Hepatocyte (in vitro differentiated cells): Measurements from ENCODE around the gene DGCR8. TPM values are rescaled to one million over a fixed set of nuclear protein-coding genes. Genes with fewer than 3 reads are reported as not detected.

Source experiments
- DNase-seq: peaks from one replicate; pipeline ENCODE4 v3.0.0-alpha.2; 2016; ENCODE audit warnings: low spot score
- H2AFZ ChIP-seq: fragments of 200-600 bp; sonication (generic); 2 replicates; pipeline ENCODE4 v1.6.0; 2016; ENCODE audit warnings: antibody characterized with exemption, mild to moderate bottlenecking
- H3K27ac ChIP-seq: fragments of 200-600 bp; sonication (generic); 2 replicates; pipeline ENCODE4 v1.5.1; 2016; ENCODE audit warnings: mild to moderate bottlenecking
- H3K27me3 ChIP-seq: fragments of 200-600 bp; sonication (generic); 2 replicates; pipeline ENCODE4 v1.6.1; 2016
- H3K36me3 ChIP-seq: fragments of 200-600 bp; sonication (generic); replicated peaks from 2 replicates; pipeline ENCODE4 v1.5.1; 2016; ENCODE audit warnings: low read depth; ENCODE audit not compliant: insufficient read depth
- H3K4me1 ChIP-seq: fragments of 200-600 bp; sonication (generic); 2 replicates; pipeline ENCODE4 v1.5.1; 2016; ENCODE audit warnings: mild to moderate bottlenecking, moderate library complexity; ENCODE audit not compliant: insufficient read depth
- H3K4me2 ChIP-seq: fragments of 200-600 bp; sonication (generic); 2 replicates; pipeline ENCODE4 v1.6.0; 2016
- H3K4me3 ChIP-seq: fragments of 200-600 bp; sonication (generic); 2 replicates; pipeline ENCODE4 v1.5.1; 2016; ENCODE audit warnings: mild to moderate bottlenecking
- H3K79me2 ChIP-seq: fragments of 200-600 bp; sonication (generic); 2 replicates; pipeline ENCODE4 v1.6.0; 2017; ENCODE audit warnings: mild to moderate bottlenecking
- H3K9me2 ChIP-seq: fragments of 200-600 bp; sonication (generic); replicated peaks from 2 replicates; pipeline ENCODE4 v1.6.0; 2017; ENCODE audit warnings: mild to moderate bottlenecking; ENCODE audit not compliant: insufficient read depth
- H3K9me3 ChIP-seq: fragments of 200-600 bp; sonication (generic); 2 replicates; pipeline ENCODE4 v1.5.1; 2016; ENCODE audit warnings: low read depth, mild to moderate bottlenecking
- H4K20me1 ChIP-seq: fragments of 200-600 bp; sonication (generic); 2 replicates; pipeline ENCODE4 v1.6.0; 2016; ENCODE audit warnings: mild to moderate bottlenecking; ENCODE audit not compliant: insufficient read depth, poor library complexity, severe bottlenecking
- CTCF ChIP-seq: fragments of 200-600 bp; sonication (generic); IDR thresholded peaks from 2 replicates; pipeline ENCODE4 v1.5.1; 2016; ENCODE audit warnings: antibody characterized with exemption, mild to moderate bottlenecking; ENCODE audit not compliant: poor library complexity
- EZH2 ChIP-seq: fragments of 200-600 bp; sonication (generic); IDR thresholded peaks from 2 replicates; pipeline ENCODE4 v1.6.1; 2016; ENCODE audit warnings: antibody characterized with exemption, mild to moderate bottlenecking, borderline replicate concordance
- EZH2phosphoT487 ChIP-seq: fragments of 200-600 bp; sonication (generic); IDR thresholded peaks from one replicate; pipeline ENCODE4 v1.6.1; 2018; ENCODE audit warnings: antibody characterized with exemption, mild to moderate bottlenecking, low read depth, moderate library complexity; ENCODE audit not compliant: unreplicated experiment, severe bottlenecking
- WGBS: methylation state at CpG from one replicate; pipeline ENCODE4 v1.1.6; 2016; ENCODE audit warnings: low lambda C conversion rate; ENCODE audit errors: missing lambda C conversion rate; 5-methylcytosine and 5-hydroxymethylcytosine counted together
- polyA plus RNA-seq: library from polyadenylated mRNA; unstranded; fragments of >200 nt; fragmentation: Nextera tagmentation; extraction: Ambion mirVana; gene quantifications from 2 replicates; pipeline ENCODE4 v1.2.1, GENCODE V29; 2016
- total RNA-seq: library from RNA; depleted of rRNA; stranded (reverse); fragments of >200 nt; gene quantifications from 2 replicates; pipeline ENCODE4 v1.2.3, GENCODE V29; 2014

DGCR8 gene
- total and polyA plus RNA-seq, 2 experiments from 2014 or later: 10.8 to 18.3 TPM

- Histone ChIP-seq H3K9me2 (no peaks in the 10 kb centered on the region), H3K4me1 (no peaks in the 10 kb centered on the region), H3K4me2 (no peak overlapping the region), H3K4me3 (no peak overlapping the region), H3K27ac (no peak overlapping the region), H3K79me2 (no peaks in the 10 kb centered on the region), H3K36me3 (no peaks in the 10 kb centered on the region), H3K27me3 (no peaks in the 10 kb centered on the region), H2AFZ (no peak overlapping the region), H4K20me1 (no peaks in the 10 kb centered on the region), H3K9me3 (no peaks in the 10 kb centered on the region)
- DNase-seq: no peak
- no peak for TF ChIP-seq EZH2phosphoT487
- no peak for TF ChIP-seq EZH2
- WGBS: 89% methylated on average over 5 of the region's 5 CpGs
These were observed 45.9 kb upstream of the DGCR8 start for GRCh38 chr22:20034143-20034542.

GRCh38 chr22:20035375-20036083 is 44.5 kb upstream of the DGCR8 start:
- H3K36me3 ChIP-seq: no peaks in the 10 kb centered on the region
- H3K9me2 ChIP-seq: no peaks in the 10 kb centered on the region
- no peaks in the 10 kb centered on the region for H3K4me1 ChIP-seq
- no peaks in the 10 kb centered on the region for H3K79me2 ChIP-seq
- no peak overlapping the region for H3K27ac ChIP-seq
- H4K20me1 ChIP-seq: no peaks in the 10 kb centered on the region
- TF ChIP-seq EZH2 (no peak), CTCF (no peak), EZH2phosphoT487 (no peak)
- no peak overlapping the region for H2AFZ ChIP-seq
- H3K9me3 ChIP-seq: no peaks in the 10 kb centered on the region
- no peaks in the 10 kb centered on the region for H3K27me3 ChIP-seq
- no peak overlapping the region for H3K4me3 ChIP-seq
- no peak overlapping the region for H3K4me2 ChIP-seq
- 86% methylated on average over 16 of the region's 16 CpGs for WGBS
- DNase-seq: no peak

GRCh38 chr22:20036084-20036482 is 44.0 kb upstream of the DGCR8 start:
- H2AFZ ChIP-seq: no peak overlapping the region

More at GRCh38 chr22:20036084-20036482, 44.0 kb upstream of the DGCR8 start:
- no peak overlapping the region for H3K27ac ChIP-seq
- no peak overlapping the region for H3K4me2 ChIP-seq
- no peak for DNase-seq
- no peaks in the 10 kb centered on the region for H3K9me2 ChIP-seq
- no peaks in the 10 kb centered on the region for H3K36me3 ChIP-seq
- H3K4me3 ChIP-seq: no peak overlapping the region
- H3K9me3 ChIP-seq: no peaks in the 10 kb centered on the region
- WGBS: 84% methylated on average over 10 of the region's 10 CpGs
- H3K79me2 ChIP-seq: no peaks in the 10 kb centered on the region
- no peaks in the 10 kb centered on the region for H3K27me3 ChIP-seq
- H3K4me1 ChIP-seq: no peaks in the 10 kb centered on the region
- TF ChIP-seq EZH2 (no peak), EZH2phosphoT487 (no peak), CTCF (no peak)
- no peaks in the 10 kb centered on the region for H4K20me1 ChIP-seq
